Keratinocyte (primary cell): ENCODE measurements around the gene MOCS1. TPM values are rescaled to one million over a fixed set of nuclear protein-coding genes. Genes with fewer than 3 reads are reported as not detected.

Experiments used
- DNase-seq: peaks from one replicate; pipeline ENCODE4 v3.0.0-alpha.2; 2011; ENCODE audit warnings: low read depth, missing footprints, low spot score
- FAIRE-seq: peaks from 2 replicates; lab custom pipeline; 2011; peaks lifted over from hg19 to GRCh38; lab: Jason Lieb, UNC
- H2AFZ ChIP-seq: 2 replicates; pipeline ENCODE4 v1.6.0; 2012; ENCODE audit warnings: low read length, control low read depth, inconsistent platforms; ENCODE audit not compliant: control insufficient read depth
- H3K27ac ChIP-seq: 2 replicates; pipeline ENCODE4 v1.5.1; 2011; ENCODE audit warnings: low read length; ENCODE audit not compliant: control insufficient read depth, insufficient read depth
- H3K27me3 ChIP-seq: 3 replicates; pipeline ENCODE4 v1.6.0; 2011; ENCODE audit warnings: low read length; ENCODE audit not compliant: control insufficient read depth, insufficient read depth; ENCODE audit errors: extremely low read depth
- H3K36me3 ChIP-seq, 2 experiments: 2 replicates in 1 of 2; 3 replicates in 1 of 2; pipeline ENCODE4 v1.5.1; 2011; ENCODE audit warnings: low read length in 2 of 2, mild to moderate bottlenecking in 1 of 2; ENCODE audit not compliant: control insufficient read depth in 2 of 2, insufficient read depth in 2 of 2; ENCODE audit errors: extremely low read depth in 1 of 2
- H3K4me1 ChIP-seq: 3 replicates; pipeline ENCODE4 v1.5.1; 2011; ENCODE audit warnings: low read length; ENCODE audit not compliant: control insufficient read depth, insufficient read depth; ENCODE audit errors: extremely low read depth
- H3K4me2 ChIP-seq: 3 replicates; pipeline ENCODE4 v1.6.0; 2011; ENCODE audit warnings: low read depth, low read length; ENCODE audit not compliant: control insufficient read depth, insufficient read depth; ENCODE audit errors: extremely low read depth
- H3K4me3 ChIP-seq, 3 experiments: fragments of 200-600 bp in 1 of 3; sonication (generic) in 1 of 3; 2 replicates in 2 of 3; 3 replicates in 1 of 3; pipeline ENCODE4 v1.5.1; 2011 to 2016; ENCODE audit warnings: low read length in 3 of 3, mild to moderate bottlenecking in 3 of 3, control low read depth in 2 of 3, inconsistent platforms in 1 of 3, low read depth in 1 of 3, mixed read lengths in 1 of 3, mixed run types in 1 of 3, moderate library complexity in 1 of 3; ENCODE audit not compliant: control insufficient read depth in 2 of 3, insufficient read depth in 2 of 3; ENCODE audit errors: extremely low read depth in 1 of 3
- H3K79me2 ChIP-seq: 2 replicates; pipeline ENCODE4 v1.6.0; 2012; ENCODE audit warnings: low read length; ENCODE audit not compliant: control insufficient read depth, insufficient read depth
- H3K9ac ChIP-seq: 3 replicates; pipeline ENCODE4 v1.6.0; 2011; ENCODE audit warnings: low read length; ENCODE audit not compliant: control insufficient read depth, insufficient read depth; ENCODE audit errors: extremely low read depth
- H3K9me1 ChIP-seq: 3 replicates; pipeline ENCODE4 v1.6.0; 2011; ENCODE audit warnings: low read length; ENCODE audit not compliant: control insufficient read depth, insufficient read depth; ENCODE audit errors: extremely low read depth
- H3K9me3 ChIP-seq: 2 replicates; pipeline ENCODE4 v1.5.1; 2012; ENCODE audit warnings: low read depth, low read length; ENCODE audit not compliant: control insufficient read depth
- H4K20me1 ChIP-seq: 3 replicates; pipeline ENCODE4 v1.6.0; 2011; ENCODE audit warnings: low read length; ENCODE audit not compliant: control insufficient read depth, insufficient read depth; ENCODE audit errors: extremely low read depth
- CTCF ChIP-seq, 3 experiments: IDR thresholded peaks in 1 of 3; conservative IDR thresholded peaks in 1 of 3; optimal IDR thresholded peaks in 1 of 3; 2 replicates in 2 of 3; 3 replicates in 1 of 3; pipeline versions ENCODE3 to v1.5.1; 2011; ENCODE audit warnings: low read length in 3 of 3, mild to moderate bottlenecking in 3 of 3, moderate library complexity in 2 of 3, control low read depth in 1 of 3, inconsistent platforms in 1 of 3; ENCODE audit not compliant: insufficient read depth in 2 of 3; ENCODE audit errors: extremely low read depth in 1 of 3
- EZH2 ChIP-seq: IDR thresholded peaks from one replicate; pipeline ENCODE4 v1.6.1; 2012; ENCODE audit warnings: inconsistent platforms, mild to moderate bottlenecking, low read length, moderate library complexity
- dilution Hi-C: fragments of 300-500 bp; cut with MboI; formaldehyde crosslinking; loops from one replicate; pipeline ENCODE4 v1.7.0; 2020; ENCODE audit warnings: low sequenced_read_pairs; ENCODE audit not compliant: extremely low pct_ligation_motif_present
- polyA plus RNA-seq, 5 experiments: library from polyadenylated mRNA; depleted of rRNA in 3 of 5; stranded (reverse) in 3 of 5; stranded (forward) in 1 of 5; unstranded in 1 of 5; fragments of >200 nt; gene quantifications; 1 replicate in 1 of 5; 2 replicates in 3 of 5; 3 replicates in 1 of 5; pipeline versions ENCODE4 v1.2.1 to v1.2.3, GENCODE V29; 2011 to 2012; ENCODE audit warnings: missing spikeins in 2 of 5, low read depth in 1 of 5, low replicate concordance in 1 of 5

MOCS1 gene
- polyA plus RNA-seq, 1 donor (not counting 4 experiments of a cell fraction or from before 2014, with no cell fraction given) = 2.2 TPM

DNA sequence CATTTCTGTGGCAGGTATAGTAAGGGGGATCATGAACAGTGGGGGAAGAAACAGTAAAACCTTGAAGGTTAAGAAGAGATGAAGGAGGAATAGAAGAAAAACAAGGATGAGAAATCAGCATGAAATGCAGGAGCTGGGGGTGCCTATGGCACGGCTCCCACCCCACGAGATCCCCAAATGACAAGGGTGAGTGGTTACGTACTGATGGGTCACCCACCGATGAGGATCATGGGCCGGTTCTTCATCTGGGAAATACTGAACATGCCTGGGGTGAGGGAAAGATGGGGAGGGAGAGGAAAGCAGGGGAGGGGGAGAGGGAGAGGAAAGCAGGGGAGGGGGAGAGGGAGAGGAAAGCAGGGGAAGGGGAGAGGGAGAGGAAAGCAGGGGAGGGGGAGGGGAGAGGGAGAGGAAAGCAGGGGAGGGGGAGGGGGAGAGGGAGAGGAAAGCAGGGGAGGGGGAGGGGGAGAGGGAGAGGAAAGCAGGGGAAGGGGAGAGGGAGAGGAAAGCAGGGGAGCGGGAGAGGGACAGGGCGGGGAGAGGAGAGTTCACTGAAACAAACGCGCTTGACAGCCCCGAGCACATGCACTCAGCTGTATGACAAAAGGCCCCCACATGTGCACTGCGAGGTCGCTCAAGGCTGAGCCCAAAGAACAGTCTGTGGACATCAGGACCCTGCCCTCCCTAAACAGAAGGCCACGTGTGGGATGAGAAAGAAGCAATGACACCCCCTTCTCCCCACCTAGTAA lies 25.3 kb downstream of the MOCS1 start:
- H3K4me3 ChIP-seq = no peak overlapping the region
- no peak for FAIRE-seq
- no peak for TF ChIP-seq CTCF (optimal IDR thresholded peaks at IDR 0.05 in 1 of 3, IDR thresholded peaks at IDR 0.05 in 1 of 3, conservative IDR thresholded peaks at IDR 0.05 in 1 of 3; ENCODE audit: extremely low read depth in 1 of 3, insufficient read depth in 2 of 3, low read length in 3 of 3)
- no peak for TF ChIP-seq EZH2

GRCh38 chr6:39907871-39908575 lies 26.2 kb downstream of the MOCS1 start:
- Histone ChIP-seq H3K9me1 (no peaks in the 10 kb centered on the region), H3K27me3 (no peaks in the 10 kb centered on the region), H3K4me2 (no peak overlapping the region), H2AFZ (no peak overlapping the region), H3K27ac (no peak overlapping the region), H3K4me1 (no peaks in the 10 kb centered on the region), H3K79me2 (no peaks in the 10 kb centered on the region), H3K9ac (no peak overlapping the region), H4K20me1 (no peaks in the 10 kb centered on the region), H3K36me3 (no peaks in the 10 kb centered on the region), H3K4me3 (no peak overlapping the region), H3K9me3 (no peaks in the 10 kb centered on the region)
- TF ChIP-seq EZH2 (no peak), CTCF (optimal IDR thresholded peaks at IDR 0.05 in 1 of 3, IDR thresholded peaks at IDR 0.05 in 1 of 3, conservative IDR thresholded peaks at IDR 0.05 in 1 of 3; ENCODE audit: extremely low read depth in 1 of 3, insufficient read depth in 2 of 3, low read length in 3 of 3) (no peak)
- dilution Hi-C loops = no loop called here
- no peak for DNase-seq
- no peak for FAIRE-seq

More for the DNA sequence above, 25.3 kb downstream of the MOCS1 start:
- no peak overlapping the region for H3K27ac ChIP-seq
- no peaks in the 10 kb centered on the region for H3K4me1 ChIP-seq
- H3K4me2 ChIP-seq = no peak overlapping the region
- H2AFZ ChIP-seq = no peak overlapping the region
- H3K79me2 ChIP-seq = no peaks in the 10 kb centered on the region
- no peaks in the 10 kb centered on the region for H3K27me3 ChIP-seq
- H3K9me1 ChIP-seq = no peaks in the 10 kb centered on the region
- no peaks in the 10 kb centered on the region for H4K20me1 ChIP-seq
- H3K9ac ChIP-seq = no peak overlapping the region
- H3K36me3 ChIP-seq = no peaks in the 10 kb centered on the region
- H3K9me3 ChIP-seq = no peaks in the 10 kb centered on the region
- no peak for DNase-seq
- dilution Hi-C loops = no loop called here
